ENCODE measurements around the gene STAT5A. TPM values are rescaled to one million over a fixed set of nuclear protein-coding genes. Genes with fewer than 3 reads are reported as not detected.

STAT5A gene
- total RNA-seq, 1 experiment from 2014 or later: 3.4 TPM

DNA sequence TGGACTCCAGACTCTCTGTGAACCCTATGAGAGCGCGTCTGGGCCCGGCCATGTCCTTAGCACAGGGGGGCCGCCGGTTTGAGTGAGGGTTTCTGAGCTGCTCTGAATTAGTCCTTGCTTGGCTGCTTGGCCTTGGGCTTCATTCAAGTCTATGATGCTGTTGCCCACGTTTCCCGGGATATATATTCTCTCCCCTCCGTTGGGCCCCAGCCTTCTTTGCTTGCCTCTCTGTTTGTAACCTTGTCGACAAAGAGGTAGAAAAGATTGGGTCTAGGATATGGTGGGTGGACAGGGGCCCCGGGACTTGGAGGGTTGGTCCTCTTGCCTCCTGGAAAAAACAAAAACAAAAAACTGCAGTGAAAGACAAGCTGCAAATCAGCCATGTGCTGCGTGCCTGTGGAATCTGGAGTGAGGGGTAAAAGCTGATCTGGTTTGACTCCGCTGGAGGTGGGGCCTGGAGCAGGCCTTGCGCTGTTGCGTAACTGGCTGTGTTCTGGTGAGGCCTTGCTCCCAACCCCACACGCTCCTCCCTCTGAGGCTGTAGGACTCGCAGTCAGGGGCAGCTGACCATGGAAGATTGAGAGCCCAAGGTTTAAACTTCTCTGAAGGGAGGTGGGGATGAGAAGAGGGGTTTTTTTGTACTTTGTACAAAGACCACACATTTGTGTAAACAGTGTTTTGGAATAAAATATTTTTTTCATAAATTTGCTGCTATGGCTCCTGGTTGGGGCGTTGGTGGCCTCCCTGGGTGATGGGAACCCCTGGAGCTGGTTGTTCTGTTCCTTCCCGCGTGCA lies 23.1 kb downstream of the STAT5A start:
- no peaks in the 10 kb centered on the region for H3K4me1 ChIP-seq (replicated peaks; ENCODE audit: insufficient read depth)
- no peaks in the 10 kb centered on the region for H3K9me2 ChIP-seq (ENCODE audit: insufficient read depth)
- CTCF ChIA-PET: no interaction called here
- no peak for TF ChIP-seq EZH2 (IDR thresholded peaks at IDR 0.05; ENCODE audit: low read depth)
- TF ChIP-seq, protein P1, sequence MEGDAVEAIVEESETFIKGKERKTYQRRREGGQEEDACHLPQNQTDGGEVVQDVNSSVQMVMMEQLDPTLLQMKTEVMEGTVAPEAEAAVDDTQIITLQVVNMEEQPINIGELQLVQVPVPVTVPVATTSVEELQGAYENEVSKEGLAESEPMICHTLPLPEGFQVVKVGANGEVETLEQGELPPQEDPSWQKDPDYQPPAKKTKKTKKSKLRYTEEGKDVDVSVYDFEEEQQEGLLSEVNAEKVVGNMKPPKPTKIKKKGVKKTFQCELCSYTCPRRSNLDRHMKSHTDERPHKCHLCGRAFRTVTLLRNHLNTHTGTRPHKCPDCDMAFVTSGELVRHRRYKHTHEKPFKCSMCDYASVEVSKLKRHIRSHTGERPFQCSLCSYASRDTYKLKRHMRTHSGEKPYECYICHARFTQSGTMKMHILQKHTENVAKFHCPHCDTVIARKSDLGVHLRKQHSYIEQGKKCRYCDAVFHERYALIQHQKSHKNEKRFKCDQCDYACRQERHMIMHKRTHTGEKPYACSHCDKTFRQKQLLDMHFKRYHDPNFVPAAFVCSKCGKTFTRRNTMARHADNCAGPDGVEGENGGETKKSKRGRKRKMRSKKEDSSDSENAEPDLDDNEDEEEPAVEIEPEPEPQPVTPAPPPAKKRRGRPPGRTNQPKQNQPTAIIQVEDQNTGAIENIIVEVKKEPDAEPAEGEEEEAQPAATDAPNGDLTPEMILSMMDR (conservative IDR thresholded peaks at IDR 0.05): no peak
- H3K27ac ChIP-seq: no peak overlapping the region
- no peak overlapping the region for H3K4me3 ChIP-seq
- H4K20me1 ChIP-seq (ENCODE audit: insufficient read depth): no peaks in the 10 kb centered on the region
- intact Hi-C loops (cut with micrococcal nuclease; ENCODE audit: unreplicated experiment): no loop called here
- H3K4me2 ChIP-seq: no peak overlapping the region
- POLR2A ChIA-PET (ENCODE audit: unreplicated experiment): no interaction called here
- H3K79me2 ChIP-seq (ENCODE audit: low read depth): no peaks in the 10 kb centered on the region
- no peak overlapping the region for H2AFZ ChIP-seq
- H3K27me3 ChIP-seq (ENCODE audit: insufficient read depth, low read depth): no peaks in the 10 kb centered on the region
- H3F3A ChIP-seq (ENCODE audit: insufficient read depth, low read depth): no peaks in the 10 kb centered on the region; the same call in 1 of the 2 replicates
- DNase-seq: no peak
- no TSS peak for BruUV-seq (replicated peaks)
- H3K36me3 ChIP-seq (ENCODE audit: low read depth): no peaks in the 10 kb centered on the region
- H3K9me3 ChIP-seq (ENCODE audit: insufficient read depth, low read depth): no peaks in the 10 kb centered on the region

DNA sequence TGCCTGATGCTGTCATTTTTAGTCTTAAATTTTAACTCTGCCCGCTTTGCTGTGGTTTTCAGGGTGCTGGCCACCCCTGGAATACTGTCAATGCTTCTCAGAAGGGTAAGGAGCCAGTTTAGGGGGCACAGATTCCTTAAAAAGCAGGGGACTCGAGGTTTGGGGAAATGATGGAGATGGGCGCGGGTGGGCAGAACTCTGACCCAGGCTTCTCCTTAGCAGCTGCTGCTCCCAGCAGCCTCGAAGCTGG lies 23.7 kb downstream of the STAT5A start:
- no TSS peak for BruUV-seq (replicated peaks)
- Histone ChIP-seq H3K9me3 (ENCODE audit: insufficient read depth, low read depth) (no peaks in the 10 kb centered on the region), H2AFZ (no peak overlapping the region), H3K79me2 (ENCODE audit: low read depth) (no peaks in the 10 kb centered on the region), H4K20me1 (ENCODE audit: insufficient read depth) (no peaks in the 10 kb centered on the region), H3K36me3 (ENCODE audit: low read depth) (no peaks in the 10 kb centered on the region), H3K27ac (no peak overlapping the region), H3K9me2 (ENCODE audit: insufficient read depth) (no peaks in the 10 kb centered on the region), H3K4me2 (no peak overlapping the region), H3K4me3 (no peak overlapping the region), H3F3A (ENCODE audit: insufficient read depth, low read depth) (no peaks in the 10 kb centered on the region; the same call in 1 of the 2 replicates), H3K4me1 (replicated peaks; ENCODE audit: insufficient read depth) (no peaks in the 10 kb centered on the region), H3K27me3 (ENCODE audit: insufficient read depth, low read depth) (no peaks in the 10 kb centered on the region)
- DNase-seq: no peak
- TF ChIP-seq EZH2 (IDR thresholded peaks at IDR 0.05; ENCODE audit: low read depth): no peak
- TF ChIP-seq, protein P1 (conservative IDR thresholded peaks at IDR 0.05): no peak
- intact Hi-C loops (cut with micrococcal nuclease; ENCODE audit: unreplicated experiment): no loop called here
- ChIA-PET CTCF (no interaction called here), POLR2A (ENCODE audit: unreplicated experiment) (no interaction called here)

DNA sequence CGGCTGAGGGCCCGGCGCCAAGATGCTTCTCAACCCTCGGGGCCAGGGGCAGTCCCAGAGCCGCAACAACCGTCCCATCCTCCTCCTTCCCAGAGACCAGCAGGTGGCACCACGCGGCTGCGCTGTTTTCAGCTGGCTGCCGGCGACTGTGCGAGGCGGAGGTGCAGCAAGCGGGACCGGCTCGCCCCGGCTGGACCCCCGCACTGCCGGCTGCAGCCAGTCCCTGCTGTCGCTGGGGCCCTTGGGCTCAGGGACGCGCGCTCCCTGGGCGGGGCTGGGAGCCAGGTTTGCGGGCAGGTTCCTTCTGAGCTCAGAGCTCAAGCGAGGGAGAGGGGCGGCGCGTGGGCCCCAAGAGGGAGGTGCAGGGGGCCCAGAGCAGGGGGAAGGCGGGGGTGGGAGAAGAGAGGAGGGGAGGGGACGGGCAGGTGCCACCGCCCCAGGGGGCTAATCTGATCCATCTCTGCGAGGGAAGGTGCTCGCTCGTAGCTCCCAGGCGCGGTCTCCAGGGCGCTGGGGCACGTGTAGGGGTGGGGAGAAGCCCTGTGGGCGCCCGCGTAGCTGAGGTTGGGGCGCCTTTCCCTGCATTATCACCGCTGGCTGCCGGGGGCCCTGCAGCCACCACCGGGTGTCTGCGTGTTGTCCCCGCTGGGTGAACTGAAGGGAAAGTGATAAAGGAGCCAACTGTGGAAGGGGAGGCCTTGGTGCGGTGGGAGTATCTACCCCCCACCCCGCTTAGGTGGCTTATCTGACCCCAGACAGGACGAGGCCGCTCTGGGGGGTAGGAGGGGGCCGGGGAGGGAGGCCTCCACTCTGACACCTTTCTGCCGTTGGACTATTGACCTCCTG lies 24.2 kb downstream of the STAT5A start:
- Histone ChIP-seq H3K79me2 (ENCODE audit: low read depth) (no peaks in the 10 kb centered on the region), H3K4me2 (no peak overlapping the region), H3K36me3 (ENCODE audit: low read depth) (no peaks in the 10 kb centered on the region), H3K27ac (no peak overlapping the region), H3K9me3 (ENCODE audit: insufficient read depth, low read depth) (no peaks in the 10 kb centered on the region), H3K9me2 (ENCODE audit: insufficient read depth) (no peaks in the 10 kb centered on the region), H3K4me1 (replicated peaks; ENCODE audit: insufficient read depth) (no peaks in the 10 kb centered on the region), H3F3A (ENCODE audit: insufficient read depth, low read depth) (peaks cover 2% of the 10 kb centered on the region; the same call in 1 of the 2 replicates), H2AFZ (no peak overlapping the region), H3K4me3 (no peak overlapping the region), H4K20me1 (ENCODE audit: insufficient read depth) (no peaks in the 10 kb centered on the region), H3K27me3 (ENCODE audit: insufficient read depth, low read depth) (no peaks in the 10 kb centered on the region)
- TF ChIP-seq, protein P1 (conservative IDR thresholded peaks at IDR 0.05): no peak
- no peak for TF ChIP-seq EZH2 (IDR thresholded peaks at IDR 0.05; ENCODE audit: low read depth)
- intact Hi-C loops (cut with micrococcal nuclease; ENCODE audit: unreplicated experiment): no loop called here
- ChIA-PET CTCF (no interaction called here), POLR2A (ENCODE audit: unreplicated experiment) (no interaction called here)
- no TSS peak for BruUV-seq (replicated peaks)
- DNase-seq: no peak

All from PC-9 (cell line).